Cortex of kidney (tissue), 1 donor: ENCODE data around the gene PLD6.
"Not testable (repeated sequence)": the region's sequence is repeated elsewhere in the genome, so short reads cannot be mapped to it uniquely, and the experiment has no call there.

Source experiments
- DNase-seq: peaks from one replicate; lab custom pipeline; 2025; lab: John Stamatoyannopoulos, UW

Gene PLD6, protein sequence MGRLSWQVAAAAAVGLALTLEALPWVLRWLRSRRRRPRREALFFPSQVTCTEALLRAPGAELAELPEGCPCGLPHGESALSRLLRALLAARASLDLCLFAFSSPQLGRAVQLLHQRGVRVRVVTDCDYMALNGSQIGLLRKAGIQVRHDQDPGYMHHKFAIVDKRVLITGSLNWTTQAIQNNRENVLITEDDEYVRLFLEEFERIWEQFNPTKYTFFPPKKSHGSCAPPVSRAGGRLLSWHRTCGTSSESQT

GRCh38 chr17:17206124-17206912, at the start of gene PLD6:
TSS of gene PLD6 (minus strand) at chr17:17206333. CDS start at chr17:17206286, 47 bp downstream.
- DNase-seq = no peak

GRCh38 chr17:17255689-17256088, 49.6 kb upstream of the PLD6 start:
- DNase-seq = not testable (repeated sequence)

- DNase-seq = no peak
These were observed 47.9 kb upstream of the PLD6 start for GRCh38 chr17:17254036-17254435.

DNA sequence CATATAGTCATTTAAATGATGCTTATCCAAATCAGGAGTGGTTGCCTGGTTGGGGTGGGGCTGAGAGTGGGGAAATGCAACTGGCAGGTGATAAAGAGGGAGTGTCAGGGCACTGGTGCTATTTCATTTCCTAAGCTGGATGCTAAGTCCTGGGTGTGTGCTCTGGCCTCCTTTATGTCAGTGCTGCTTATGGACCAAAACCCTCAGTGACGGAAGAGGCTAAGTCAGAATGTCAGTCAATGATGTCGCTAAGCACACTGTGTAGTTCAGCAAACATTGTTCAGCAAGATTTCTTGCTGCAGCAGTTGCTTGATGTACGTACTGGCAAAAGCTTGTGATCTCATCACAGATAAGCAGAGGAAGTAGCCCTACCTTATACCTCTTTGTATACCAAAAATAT, 47.3 kb upstream of the PLD6 start:
- DNase-seq = no peak

- DNase-seq = no peak
These were observed 46.1 kb upstream of the PLD6 start for GRCh38 chr17:17252149-17252661.

GRCh38 chr17:17246879-17247278, 40.7 kb upstream of the PLD6 start:
- DNase-seq = no peak

DNA sequence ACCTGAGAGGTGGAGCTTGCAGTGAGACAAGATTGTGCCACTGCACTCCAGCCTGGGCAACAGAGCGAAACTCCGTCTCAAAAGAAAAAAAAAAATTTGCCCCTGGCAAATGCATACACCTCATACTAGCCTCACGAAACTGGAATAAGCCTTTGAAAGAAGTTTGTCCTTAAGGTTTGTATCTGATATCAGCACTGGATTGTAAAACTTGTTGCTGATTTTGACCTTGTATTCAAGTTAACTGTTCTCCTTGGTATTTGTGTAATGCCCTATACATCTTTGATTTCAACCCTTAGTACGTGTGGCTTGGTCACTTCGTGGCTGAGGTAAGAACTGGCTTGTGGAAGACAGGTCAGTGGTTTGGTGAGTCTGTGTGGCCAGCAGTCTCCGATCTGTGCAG, 37.0 kb upstream of the PLD6 start:
- no peak for DNase-seq

- no peak for DNase-seq
These were observed 36.1 kb upstream of the PLD6 start for GRCh38 chr17:17242246-17242645.

GRCh38 chr17:17241656-17242055, 35.5 kb upstream of the PLD6 start:
- no peak for DNase-seq

GRCh38 chr17:17239832-17240231, 33.7 kb upstream of the PLD6 start:
- no peak for DNase-seq

DNA sequence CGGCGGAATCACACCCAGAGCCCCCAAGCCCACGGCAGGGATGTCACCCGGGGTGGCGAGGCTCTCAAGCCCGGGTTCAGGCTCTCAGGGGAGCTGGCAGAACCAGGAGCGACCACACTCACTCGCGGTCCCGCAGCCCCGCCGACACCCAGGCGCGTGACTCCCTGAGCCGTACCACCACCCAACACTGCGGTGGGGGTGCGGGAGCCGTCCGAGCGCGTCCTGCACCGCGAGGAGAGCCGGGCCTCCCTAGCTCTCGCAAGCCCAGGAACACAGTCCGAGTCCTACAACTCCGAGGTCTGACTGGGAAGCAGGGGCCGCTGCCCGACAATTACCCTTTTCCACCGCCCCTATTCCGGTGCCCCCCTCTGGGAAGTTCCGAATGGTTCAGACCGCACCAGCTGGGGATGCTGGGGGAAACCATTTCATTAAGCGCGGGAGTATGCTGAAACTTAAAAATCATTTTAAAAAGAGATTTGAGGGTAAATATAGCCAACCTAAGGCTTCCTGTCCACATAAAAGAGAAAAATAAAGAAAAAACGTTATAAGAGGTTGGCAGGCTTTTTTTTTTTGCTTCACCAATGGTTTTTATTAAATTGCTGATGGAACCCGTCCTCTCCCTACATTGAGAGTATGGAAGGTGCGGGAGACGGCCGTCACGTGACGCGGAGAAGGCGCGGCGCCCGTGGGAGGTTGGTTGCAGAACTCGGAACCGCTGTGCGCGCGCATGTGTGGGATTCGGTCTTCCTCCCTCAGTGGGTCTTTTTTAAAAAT, 31.1 kb upstream of the PLD6 start, which contains the start of gene FLCN:
FLCN (minus strand) TSS at position 143 of the 774 bp plus-strand sequence. CDS start 9,031 bp downstream, outside the sequence.
- DNase-seq = peak; percentile 58

DNA sequence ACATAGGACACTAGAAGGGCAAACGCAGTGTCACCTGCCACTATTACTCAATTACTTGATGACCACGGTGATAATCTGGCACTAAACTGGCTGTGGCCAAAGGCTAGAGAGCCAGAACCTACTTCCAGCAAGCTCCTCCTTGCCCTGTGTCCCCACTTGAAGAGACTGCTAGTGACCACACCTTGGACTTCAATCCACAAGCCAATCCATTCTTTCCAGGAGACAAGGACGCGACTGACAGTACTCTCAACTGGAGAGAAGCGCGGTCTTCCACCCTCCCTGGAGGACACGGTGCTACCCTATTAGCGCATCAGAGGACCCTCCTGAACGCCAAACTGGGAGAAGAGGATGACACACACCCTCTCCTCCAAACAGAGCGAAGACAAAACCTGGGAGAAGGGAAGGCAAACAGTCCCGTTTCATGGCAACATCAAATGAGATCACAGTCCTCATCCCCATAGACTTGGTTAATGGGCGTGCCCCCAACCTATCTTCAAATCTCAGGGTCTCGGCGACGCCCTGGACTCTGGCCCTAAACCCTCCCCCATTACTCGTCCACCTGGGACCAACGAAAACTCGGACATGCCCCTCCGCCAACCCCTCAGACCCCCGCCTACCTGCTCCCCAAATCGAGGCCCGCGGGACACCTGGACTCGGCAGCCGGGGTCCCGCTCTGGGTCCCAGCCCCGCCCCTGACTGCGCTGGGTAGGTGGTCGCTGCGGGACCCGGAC, 30.3 kb upstream of the PLD6 start:
- DNase-seq = no peak

- DNase-seq = no peak
These were observed 29.4 kb upstream of the PLD6 start for GRCh38 chr17:17235212-17236174.

- DNase-seq = no peak
These were observed 26.1 kb upstream of the PLD6 start for GRCh38 chr17:17232303-17232621.

DNA sequence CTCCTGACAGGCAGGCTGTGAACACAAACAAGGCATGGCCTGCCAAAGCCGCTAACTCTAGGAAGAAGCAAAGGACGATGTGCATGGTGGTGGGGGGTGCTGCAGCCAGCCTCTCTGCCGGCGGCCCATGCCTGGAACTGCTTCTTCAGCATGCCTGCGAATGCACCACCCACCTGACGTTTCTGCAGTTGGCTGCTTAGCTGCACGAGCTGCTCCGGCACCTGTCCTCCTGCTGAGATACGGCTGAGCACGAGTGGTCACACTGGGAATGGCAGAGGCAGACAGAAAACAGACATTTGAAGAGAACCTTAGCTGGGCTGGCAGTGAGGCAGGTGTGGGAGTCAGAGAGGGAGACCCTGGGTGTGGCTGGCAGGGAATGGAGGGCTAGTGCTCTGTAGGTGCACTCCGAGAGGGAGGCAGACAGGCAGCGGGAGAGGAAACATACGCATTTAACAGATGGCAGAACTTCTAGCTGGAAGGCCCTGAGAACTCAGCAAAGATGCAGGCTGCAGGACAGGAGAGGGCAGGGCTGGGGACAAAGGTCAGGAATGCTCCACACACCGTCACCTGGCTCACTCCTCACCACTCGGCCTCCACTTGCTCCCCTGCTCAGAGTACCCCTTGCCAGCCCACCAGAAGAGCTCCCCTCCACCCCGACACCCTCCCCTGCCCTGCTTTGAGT, 25.6 kb upstream of the PLD6 start:
- DNase-seq = no peak

GRCh38 chr17:17229416-17230384, 23.6 kb upstream of the PLD6 start:
- DNase-seq = no peak

DNA sequence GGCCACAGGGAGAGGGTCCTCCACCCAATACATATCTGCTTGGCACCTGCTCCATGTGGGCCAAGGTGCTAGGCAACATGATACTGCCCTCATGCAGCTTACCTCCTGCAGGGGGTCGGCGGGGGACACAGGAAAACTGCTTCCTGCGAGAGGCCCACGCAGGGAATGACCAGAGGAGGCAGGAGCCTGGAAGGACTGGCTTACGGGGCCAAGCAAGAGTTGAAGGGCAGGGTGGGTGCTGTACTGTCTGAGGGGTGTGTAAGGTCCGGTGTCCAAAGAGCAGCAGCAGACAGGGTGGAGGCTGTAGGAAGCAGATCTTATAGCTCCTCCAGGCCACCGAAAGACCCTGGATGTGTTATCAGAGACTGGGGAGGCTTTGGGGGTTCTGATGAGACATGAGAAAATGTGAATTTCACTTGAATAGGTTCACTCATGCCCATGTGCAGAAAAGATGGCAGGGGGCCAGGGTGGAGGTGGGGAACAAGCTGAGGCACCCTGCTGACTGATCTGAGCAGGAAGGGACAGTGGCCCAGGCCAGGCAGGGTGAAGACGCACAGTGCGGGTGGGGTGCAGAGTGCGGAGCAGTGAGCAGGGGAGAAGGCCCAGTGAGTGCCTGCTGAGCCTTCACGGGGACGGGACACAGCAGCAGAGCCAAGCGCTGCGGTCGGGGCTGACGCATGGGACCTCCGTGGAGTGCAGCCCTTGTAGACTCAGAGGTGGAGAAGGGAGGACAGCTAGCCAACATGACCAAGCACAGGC, 22.6 kb upstream of the PLD6 start:
- DNase-seq = no peak
